ENCODE results near the gene OR10AG1.

The OR10AG1 gene, protein sequence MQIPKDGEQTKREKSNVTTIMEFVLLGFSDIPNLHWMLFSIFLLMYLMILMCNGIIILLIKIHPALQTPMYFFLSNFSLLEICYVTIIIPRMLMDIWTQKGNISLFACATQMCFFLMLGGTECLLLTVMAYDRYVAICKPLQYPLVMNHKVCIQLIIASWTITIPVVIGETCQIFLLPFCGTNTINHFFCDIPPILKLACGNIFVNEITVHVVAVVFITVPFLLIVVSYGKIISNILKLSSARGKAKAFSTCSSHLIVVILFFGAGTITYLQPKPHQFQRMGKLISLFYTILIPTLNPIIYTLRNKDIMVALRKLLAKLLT

DNA sequence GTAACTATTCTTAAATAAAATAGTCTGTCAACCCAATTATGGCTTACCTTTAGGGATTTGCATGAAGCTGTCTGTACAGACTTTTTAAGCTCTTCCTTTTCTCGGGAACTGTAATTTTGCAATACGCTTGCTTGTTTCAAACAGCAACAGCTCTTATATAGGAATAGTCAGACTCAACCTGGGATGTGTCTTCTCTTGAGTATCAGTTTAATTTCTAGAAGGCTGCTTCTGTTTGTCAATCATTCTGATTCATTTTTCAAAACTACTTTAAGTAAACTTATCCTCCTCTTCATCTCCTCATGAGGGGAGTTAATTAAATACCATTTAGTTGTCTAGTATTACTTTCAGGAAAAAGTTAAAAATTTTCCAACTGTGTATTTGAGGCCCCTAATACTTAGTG is at the start of gene OR10AG1:
TSS of gene OR10AG1 (minus strand) at position 101 of the 400 bp plus-strand sequence. CDS start at position 63, 38 bp downstream.
- H3K27ac Mint-ChIP-seq: no peak within 1 kb of the TSS
- H3K27me3 Mint-ChIP-seq: no peaks in the 10 kb centered on the region
- H3K4me3 Mint-ChIP-seq: no peak within 1 kb of the TSS
- H3K36me3 Mint-ChIP-seq: no peaks in the 10 kb centered on the region
- H3K9me3 Mint-ChIP-seq: peaks cover 5% of the 10 kb centered on the region
- H3K4me1 Mint-ChIP-seq: no peaks in the 10 kb centered on the region

DNA sequence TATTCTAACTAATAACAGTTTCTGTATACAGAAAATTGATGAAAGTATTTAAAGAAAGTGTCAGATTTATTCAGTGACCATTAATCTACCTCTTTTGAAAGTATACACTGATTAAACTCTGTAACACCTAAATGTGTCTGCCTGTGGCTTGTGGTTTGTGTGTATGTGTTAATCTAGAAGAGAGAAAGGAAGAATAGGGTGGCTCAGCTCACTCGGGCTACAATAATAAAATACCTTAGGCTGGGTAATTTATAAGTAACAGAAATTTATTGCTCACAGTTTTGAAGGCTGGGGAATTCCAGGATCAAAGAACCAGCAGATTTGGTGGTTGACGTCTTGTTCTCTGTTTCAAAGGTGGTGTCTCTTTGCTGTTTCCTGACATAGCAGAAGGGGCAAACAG is 44.1 kb upstream of the OR10AG1 start:
- H3K4me3 Mint-ChIP-seq: no peak overlapping the region
- no peaks in the 10 kb centered on the region for H3K4me1 Mint-ChIP-seq
- H3K9me3 Mint-ChIP-seq: peaks cover 9% of the 10 kb centered on the region
- no peaks in the 10 kb centered on the region for H3K36me3 Mint-ChIP-seq
- no peaks in the 10 kb centered on the region for H3K27me3 Mint-ChIP-seq
- no peak overlapping the region for H3K27ac Mint-ChIP-seq

DNA sequence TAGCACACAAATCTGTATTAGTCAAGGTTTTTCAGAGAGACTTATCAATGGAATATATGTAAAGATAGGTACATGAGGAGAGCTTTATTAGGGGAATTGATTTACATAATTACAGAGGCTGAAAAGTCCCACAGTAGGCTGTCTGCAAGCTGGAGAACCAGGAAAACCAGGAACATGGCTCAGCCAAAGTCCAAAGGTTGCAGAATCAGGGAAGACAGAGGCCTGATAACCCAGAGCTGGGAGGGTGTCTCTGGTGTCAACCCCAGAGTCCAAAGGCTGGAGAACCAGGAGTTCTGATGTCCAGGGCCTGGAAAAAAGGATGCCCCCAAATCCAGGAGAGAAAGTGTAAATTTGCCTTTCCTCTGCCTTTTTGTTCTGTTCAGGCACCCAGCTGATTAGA is 41.0 kb upstream of the OR10AG1 start:
- no peaks in the 10 kb centered on the region for H3K36me3 Mint-ChIP-seq
- peaks cover 9% of the 10 kb centered on the region for H3K9me3 Mint-ChIP-seq
- H3K4me3 Mint-ChIP-seq: no peak overlapping the region
- no peaks in the 10 kb centered on the region for H3K4me1 Mint-ChIP-seq
- no peak overlapping the region for H3K27ac Mint-ChIP-seq
- H3K27me3 Mint-ChIP-seq: no peaks in the 10 kb centered on the region

DNA sequence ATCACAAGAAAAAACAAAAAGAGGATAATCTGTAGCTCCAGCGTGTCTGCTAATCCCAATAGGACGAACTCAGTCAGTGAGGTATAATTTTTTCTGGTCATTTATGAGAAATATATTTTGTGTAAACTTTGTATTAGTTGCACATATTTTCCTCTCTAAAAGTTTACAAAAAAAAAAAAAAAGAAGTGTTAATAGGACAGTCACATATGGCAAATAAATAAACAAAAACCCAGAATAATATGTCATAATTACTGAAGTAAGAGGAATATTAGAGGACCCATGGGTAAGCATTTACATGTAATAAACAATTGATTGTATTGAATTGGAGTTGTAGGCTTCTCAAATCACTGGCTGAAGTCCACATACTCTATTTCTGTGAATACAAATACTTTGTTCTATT is 24.8 kb upstream of the OR10AG1 start, which contains the start of gene OR5F1:
TSS of gene OR5F1 (minus strand) at position 101 of the 400 bp plus-strand sequence. CDS start at position 101, 0 bp downstream.
- no peak within 1 kb of the TSS for H3K4me3 Mint-ChIP-seq
- H3K27me3 Mint-ChIP-seq: no peaks in the 10 kb centered on the region
- H3K36me3 Mint-ChIP-seq: no peaks in the 10 kb centered on the region
- no peaks in the 10 kb centered on the region for H3K4me1 Mint-ChIP-seq
- H3K27ac Mint-ChIP-seq: no peak within 1 kb of the TSS
- H3K9me3 Mint-ChIP-seq: peaks cover 28% of the 10 kb centered on the region

DNA sequence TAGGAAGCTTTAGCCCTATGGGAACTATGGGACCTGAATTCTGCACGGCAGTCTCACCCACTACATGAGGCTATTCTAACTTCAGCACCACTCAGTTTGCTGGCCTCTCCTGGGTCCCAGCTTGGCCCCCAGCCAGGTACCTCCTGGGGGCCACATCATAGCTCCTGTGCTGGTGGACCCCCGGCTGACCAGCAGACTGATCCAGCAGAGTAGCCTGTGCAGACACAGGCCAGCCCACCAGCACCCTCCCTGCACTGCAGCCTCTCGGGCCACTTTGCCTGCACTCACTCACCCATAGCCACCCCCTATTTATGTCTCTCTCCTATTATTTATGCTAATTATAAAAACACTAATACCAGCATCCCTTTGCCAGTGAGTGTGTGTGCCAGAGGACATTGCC is 1.2 kb upstream of the OR10AG1 start:
- Mint-ChIP-seq H3K27me3 (no peaks in the 10 kb centered on the region), H3K27ac (no peak overlapping the region), H3K4me1 (no peaks in the 10 kb centered on the region), H3K36me3 (no peaks in the 10 kb centered on the region), H3K4me3 (no peak overlapping the region), H3K9me3 (peaks cover 5% of the 10 kb centered on the region)

DNA sequence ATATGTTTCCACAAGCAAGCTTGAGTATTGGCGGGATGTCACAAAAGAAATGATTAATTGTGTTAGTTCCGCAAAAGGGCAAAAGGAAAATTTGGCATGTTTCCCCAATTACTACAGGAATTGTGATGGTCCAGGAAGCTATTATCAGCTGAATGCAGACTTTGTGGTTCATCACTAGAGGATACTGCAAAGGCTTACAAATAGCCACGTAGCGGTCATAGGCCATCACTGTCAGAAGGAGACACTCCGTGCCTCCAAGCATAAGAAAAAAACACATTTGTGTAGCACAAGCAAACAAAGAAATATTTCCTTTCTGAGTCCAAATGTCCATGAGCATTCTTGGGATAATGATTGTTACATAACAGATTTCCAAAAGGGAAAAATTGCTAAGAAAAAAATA is 1.8 kb downstream of the OR10AG1 start:
- Mint-ChIP-seq H3K4me3 (no peak overlapping the region), H3K36me3 (no peaks in the 10 kb centered on the region), H3K4me1 (no peaks in the 10 kb centered on the region), H3K9me3 (peaks cover 6% of the 10 kb centered on the region), H3K27me3 (no peaks in the 10 kb centered on the region), H3K27ac (no peak overlapping the region)

GRCh38 chr11:55966391-55966790 is 3.4 kb downstream of the OR10AG1 start:
- Mint-ChIP-seq H3K27ac (no peak overlapping the region), H3K27me3 (no peaks in the 10 kb centered on the region), H3K9me3 (peaks cover 10% of the 10 kb centered on the region), H3K36me3 (no peaks in the 10 kb centered on the region), H3K4me3 (no peak overlapping the region), H3K4me1 (no peaks in the 10 kb centered on the region)

- H3K4me3 Mint-ChIP-seq: no peak overlapping the region
- H3K27ac Mint-ChIP-seq: no peak overlapping the region
- H3K9me3 Mint-ChIP-seq: no peaks in the 10 kb centered on the region
- no peaks in the 10 kb centered on the region for H3K27me3 Mint-ChIP-seq
- H3K36me3 Mint-ChIP-seq: no peaks in the 10 kb centered on the region
- no peaks in the 10 kb centered on the region for H3K4me1 Mint-ChIP-seq
Measured at GRCh38 chr11:55956521-55956920, 13.2 kb downstream of the OR10AG1 start.

DNA sequence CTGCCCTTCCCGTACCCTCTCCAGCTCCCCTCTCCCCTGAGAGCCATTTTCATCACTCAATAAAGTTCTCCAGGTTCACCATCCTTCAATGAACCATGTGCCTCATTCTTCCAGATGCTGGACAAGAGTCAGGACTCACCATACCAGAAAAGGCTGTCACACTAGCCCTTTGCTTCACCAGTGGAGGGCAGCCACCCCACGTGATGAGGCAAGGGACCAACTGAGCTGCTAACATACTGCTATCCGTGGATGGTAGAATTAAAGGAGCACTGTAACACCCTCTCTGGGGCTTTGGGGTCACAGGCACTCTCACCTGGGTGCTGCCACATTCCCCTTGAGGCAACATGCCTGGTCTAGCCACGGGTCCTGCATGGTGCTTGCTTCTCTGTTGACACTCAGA is 20.4 kb downstream of the OR10AG1 start:
- H3K36me3 Mint-ChIP-seq: no peaks in the 10 kb centered on the region
- no peak overlapping the region for H3K27ac Mint-ChIP-seq
- no peaks in the 10 kb centered on the region for H3K27me3 Mint-ChIP-seq
- no peaks in the 10 kb centered on the region for H3K4me1 Mint-ChIP-seq
- H3K9me3 Mint-ChIP-seq: peaks cover 5% of the 10 kb centered on the region
- no peak overlapping the region for H3K4me3 Mint-ChIP-seq

GRCh38 chr11:55942785-55943392 is 26.9 kb downstream of the OR10AG1 start:
- peaks cover 4% of the 10 kb centered on the region for H3K9me3 Mint-ChIP-seq

DNA sequence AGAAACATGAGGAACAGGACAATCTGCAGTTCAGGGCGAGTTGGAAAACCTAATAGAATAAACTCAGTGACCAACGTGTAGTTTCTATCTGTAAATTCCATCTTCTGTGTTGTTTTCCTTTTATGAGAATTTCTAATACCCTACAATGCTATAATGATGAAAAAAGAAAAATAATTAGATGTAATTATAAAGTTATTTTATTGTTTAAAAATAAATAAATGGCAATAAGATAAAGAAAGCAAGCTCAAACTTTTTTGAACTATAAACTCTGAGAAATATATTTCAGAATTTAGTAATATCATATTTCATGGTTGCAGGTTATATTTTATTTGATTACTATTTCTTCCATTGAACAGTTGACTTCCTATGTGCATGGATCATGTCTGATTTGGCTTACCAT is 33.4 kb downstream of the OR10AG1 start, which contains the start of gene OR5I1:
TSS of gene OR5I1 (minus strand) at position 101 of the 400 bp plus-strand sequence. CDS start at position 101, 0 bp downstream.
- H3K4me1 Mint-ChIP-seq: no peaks in the 10 kb centered on the region
- H3K36me3 Mint-ChIP-seq: no peaks in the 10 kb centered on the region
- no peak within 1 kb of the TSS for H3K4me3 Mint-ChIP-seq
- H3K9me3 Mint-ChIP-seq: peaks cover 4% of the 10 kb centered on the region
- H3K27me3 Mint-ChIP-seq: no peaks in the 10 kb centered on the region
- H3K27ac Mint-ChIP-seq: no peak within 1 kb of the TSS

More at GRCh38 chr11:55942785-55943392, 26.9 kb downstream of the OR10AG1 start:
- Mint-ChIP-seq H3K27me3 (no peaks in the 10 kb centered on the region), H3K4me3 (no peak overlapping the region), H3K4me1 (no peaks in the 10 kb centered on the region), H3K27ac (no peak overlapping the region), H3K36me3 (no peaks in the 10 kb centered on the region)

DNA sequence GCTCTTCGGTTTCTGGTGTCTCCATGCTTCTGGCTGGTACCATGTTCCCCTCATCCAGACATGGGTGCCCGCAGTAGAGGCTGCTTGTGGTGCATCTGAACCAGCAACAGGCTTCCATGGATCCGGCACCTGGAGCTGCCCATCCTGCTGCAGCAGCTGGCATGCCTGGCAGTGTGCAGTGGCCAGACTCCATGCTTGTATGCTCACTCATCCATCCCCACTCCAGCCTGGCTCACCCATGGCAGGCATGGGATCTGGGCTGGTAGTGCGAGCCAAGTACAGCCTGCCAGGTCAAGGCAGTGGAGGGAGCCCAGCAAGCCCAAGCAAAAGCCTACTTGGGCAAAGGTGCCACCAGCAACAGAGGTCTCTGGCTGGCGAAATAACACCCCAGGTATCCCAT is 49.2 kb downstream of the OR10AG1 start:
- Mint-ChIP-seq H3K27me3 (no peaks in the 10 kb centered on the region), H3K36me3 (no peaks in the 10 kb centered on the region), H3K9me3 (no peaks in the 10 kb centered on the region), H3K27ac (no peak overlapping the region), H3K4me1 (no peaks in the 10 kb centered on the region), H3K4me3 (no peak overlapping the region)

Data from activated naive CD4-positive, alpha-beta T cell treated with anti-CD3 and anti-CD28 coated beads, Interleukin-2, amount 50 U/mL, for 24 hours (primary cell).